Astrocyte of the spinal cord (primary cell): ENCODE results near the gene FAF2.
A peak's percentile ranks its signal among the peaks of the same experiment; 100 is the strongest.

Source experiments
- DNase-seq: peaks from one replicate; pipeline ENCODE4 v3.0.0; 2011; ENCODE audit warnings: low read depth, low spot score
- H3K4me3 ChIP-seq: 2 replicates; pipeline ENCODE4 v1.5.1; 2011; ENCODE audit warnings: low read depth, mild to moderate bottlenecking, low read length, moderate library complexity
- CTCF ChIP-seq: IDR thresholded peaks from 2 replicates; pipeline ENCODE4 v1.5.1; 2012; ENCODE audit warnings: low read depth, mild to moderate bottlenecking, low read length, inconsistent platforms
- in situ Hi-C: cut with HindIII; loops from 2 replicates; pipeline ENCODE4 v1.10.0; 2017; ENCODE audit warnings: low sequenced_read_pairs

The FAF2 gene

GRCh38 chr5:176447978-176448608, at the start of gene FAF2:
Gene FAF2 (plus strand): TSS chr5:176448385. CDS start chr5:176448408, 23 bp downstream.
- in situ Hi-C loops: no loop called here
- peak; percentile 100 for DNase-seq
- peak; percentile 93 for TF ChIP-seq CTCF
- peak within 1 kb of the TSS; percentile 83 for H3K4me3 ChIP-seq

- no peak for TF ChIP-seq CTCF
- in situ Hi-C loops: no loop called here
- no peak for DNase-seq
- no peak overlapping the region for H3K4me3 ChIP-seq
Measured at GRCh38 chr5:176400382-176401156, 47.6 kb upstream of the FAF2 start.

- in situ Hi-C loops: no loop called here
- no peak for TF ChIP-seq CTCF
Measured at GRCh38 chr5:176401281-176402205, 46.6 kb upstream of the FAF2 start.

DNA sequence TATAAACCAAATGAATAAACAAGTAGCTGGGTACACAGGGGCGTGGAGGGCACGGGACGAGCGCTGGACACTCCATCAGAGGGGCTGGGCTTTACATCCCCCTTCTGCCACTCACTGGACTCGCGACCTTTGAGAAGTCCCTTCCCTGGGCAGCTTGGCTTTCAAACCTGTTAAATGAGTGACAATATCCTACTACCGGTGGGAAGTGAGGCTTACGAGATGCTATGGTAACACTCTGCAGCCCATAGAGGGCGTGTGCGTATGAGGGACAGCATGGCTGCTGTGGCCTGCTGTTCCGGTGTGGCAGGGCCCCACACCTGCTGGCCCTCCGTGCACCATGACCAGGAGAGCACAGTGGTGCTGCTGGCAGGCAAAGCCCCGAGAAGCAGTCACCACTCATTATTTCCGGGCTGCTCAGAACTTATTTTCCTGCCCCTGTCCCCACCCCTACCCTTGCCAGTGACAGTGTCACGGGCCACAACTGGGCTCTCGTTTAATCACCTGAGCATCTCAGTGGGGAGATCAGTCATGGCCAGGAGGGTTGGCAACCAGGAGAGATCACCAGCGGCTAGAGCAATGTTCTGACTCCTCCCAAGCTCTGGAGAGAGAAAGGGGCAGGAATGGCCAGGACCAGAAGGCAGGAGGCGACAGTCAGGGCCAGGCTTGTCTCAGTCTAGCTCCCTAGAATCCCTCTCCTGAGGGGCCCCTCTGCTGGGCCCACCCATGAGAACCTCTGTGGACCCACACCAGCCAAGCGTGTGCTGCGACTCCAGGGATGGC, 42.3 kb upstream of the FAF2 start:
- DNase-seq: no peak
- no peak overlapping the region for H3K4me3 ChIP-seq
- no peak for TF ChIP-seq CTCF
- in situ Hi-C loops: no loop called here

More at GRCh38 chr5:176401281-176402205, 46.6 kb upstream of the FAF2 start:
- no peak for DNase-seq
- no peak overlapping the region for H3K4me3 ChIP-seq

- no peak for TF ChIP-seq CTCF
- no peak for DNase-seq
- in situ Hi-C loops: no loop called here
Measured at GRCh38 chr5:176406436-176407052, 41.6 kb upstream of the FAF2 start.

More at GRCh38 chr5:176406436-176407052, 41.6 kb upstream of the FAF2 start:
- no peak overlapping the region for H3K4me3 ChIP-seq
